Measurements from ENCODE around the gene FRAS1.
"Not testable (repeated sequence)": the region's sequence is repeated elsewhere in the genome, so short reads cannot be mapped to it uniquely, and the experiment has no call there.

The FRAS1 gene

DNA sequence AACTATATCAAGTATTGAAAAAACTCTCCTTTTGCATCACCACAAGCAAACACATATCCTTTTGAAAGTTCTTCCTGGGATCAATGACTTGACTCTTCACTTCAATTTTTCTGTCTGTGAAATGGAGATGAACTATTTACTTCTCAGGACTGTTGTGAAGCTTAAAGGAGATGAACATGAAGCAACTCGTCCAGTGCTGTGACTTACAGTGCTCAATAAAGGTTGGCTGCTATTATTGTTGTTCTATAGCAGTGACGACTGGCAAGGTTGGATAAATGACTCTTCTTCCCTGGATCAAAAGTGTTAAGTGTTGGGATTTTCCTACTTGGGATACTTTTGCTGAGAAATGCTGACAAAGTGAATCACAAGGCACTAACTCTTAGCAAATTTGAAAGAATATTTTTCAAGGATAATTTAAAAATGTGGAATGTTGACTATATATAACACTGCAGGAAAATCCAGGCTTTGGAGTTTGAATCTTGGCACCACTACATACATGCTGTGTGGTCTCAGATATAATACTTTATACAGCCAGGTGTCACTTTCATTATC, 13.7 kb downstream of the FRAS1 start:
- Histone ChIP-seq H3K4me1 (ENCODE audit: control insufficient read depth in 1 of 2, insufficient read depth in 2 of 2, low read length in 2 of 2) (no peaks in the 10 kb centered on the region), H3K36me3 (ENCODE audit: control insufficient read depth in 1 of 2, insufficient read depth in 2 of 2, low read length in 2 of 2) (no peaks in the 10 kb centered on the region), H3K9me3 (ENCODE audit: control insufficient read depth in 1 of 2, low read length in 2 of 2) (no peaks in the 10 kb centered on the region), H3K27me3 (ENCODE audit: control insufficient read depth in 1 of 2, insufficient read depth in 2 of 2, low read length in 2 of 2) (no peaks in the 10 kb centered on the region), H3K9ac (ENCODE audit: low read depth in 1 of 2, low read length in 2 of 2) (no peak overlapping the region), H3K27ac (ENCODE audit: low read depth, low read length) (no peak overlapping the region), H3K4me3 (ENCODE audit: low read depth in 1 of 2, low read length in 2 of 2) (no peak overlapping the region)

DNA sequence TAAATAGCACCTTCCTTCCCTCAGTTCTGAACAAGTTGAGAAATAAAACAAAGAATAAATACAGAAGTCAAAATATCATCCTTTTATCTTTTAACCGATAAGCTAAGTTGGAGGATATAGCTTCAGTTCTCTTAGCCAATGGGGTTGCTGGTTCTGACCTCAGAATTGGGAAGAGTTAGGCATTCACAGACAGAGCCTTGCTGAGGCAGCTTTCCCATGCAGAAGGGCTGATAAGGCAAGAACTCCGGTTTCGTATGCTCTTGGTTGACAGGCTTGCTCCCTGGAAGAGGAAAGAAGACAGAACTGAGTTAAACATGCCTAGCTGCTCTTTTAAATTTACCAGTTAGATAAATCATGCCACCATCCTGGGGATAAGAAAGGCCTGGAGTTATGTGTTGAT, 17.6 kb downstream of the FRAS1 start:
- H3K36me3 ChIP-seq (ENCODE audit: control insufficient read depth in 1 of 2, insufficient read depth in 2 of 2, low read length in 2 of 2) = no peaks in the 10 kb centered on the region
- no peaks in the 10 kb centered on the region for H3K4me1 ChIP-seq (ENCODE audit: control insufficient read depth in 1 of 2, insufficient read depth in 2 of 2, low read length in 2 of 2)
- H3K27me3 ChIP-seq (ENCODE audit: control insufficient read depth in 1 of 2, insufficient read depth in 2 of 2, low read length in 2 of 2) = no peaks in the 10 kb centered on the region
- H3K4me3 ChIP-seq (ENCODE audit: low read depth in 1 of 2, low read length in 2 of 2) = no peak overlapping the region
- no peak overlapping the region for H3K27ac ChIP-seq (ENCODE audit: low read depth, low read length)
- no peak overlapping the region for H3K9ac ChIP-seq (ENCODE audit: low read depth in 1 of 2, low read length in 2 of 2)
- no peaks in the 10 kb centered on the region for H3K9me3 ChIP-seq (ENCODE audit: control insufficient read depth in 1 of 2, low read length in 2 of 2)

DNA sequence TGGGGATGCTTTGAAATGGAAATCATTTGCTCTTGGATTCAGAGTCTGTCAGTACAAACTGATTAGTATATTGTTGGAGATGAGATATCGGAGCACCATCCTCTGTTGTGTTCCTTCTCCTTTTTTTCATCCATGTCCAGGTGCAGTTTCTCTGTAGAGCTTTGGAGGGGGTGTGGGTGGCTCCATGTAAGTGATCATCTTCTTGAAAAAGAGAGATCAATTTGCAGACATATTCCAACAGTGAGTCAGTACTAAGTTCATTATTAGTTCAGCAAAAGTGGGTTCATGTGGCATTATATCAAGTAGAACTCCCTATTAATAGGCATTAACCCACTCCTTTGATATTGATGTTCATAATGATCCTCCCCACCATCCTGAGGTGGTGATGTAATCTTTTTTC, 18.9 kb downstream of the FRAS1 start:
- Histone ChIP-seq H3K9me3 (ENCODE audit: control insufficient read depth in 1 of 2, low read length in 2 of 2) (no peaks in the 10 kb centered on the region), H3K27me3 (ENCODE audit: control insufficient read depth in 1 of 2, insufficient read depth in 2 of 2, low read length in 2 of 2) (no peaks in the 10 kb centered on the region), H3K4me1 (ENCODE audit: control insufficient read depth in 1 of 2, insufficient read depth in 2 of 2, low read length in 2 of 2) (peaks cover 0 to 3% of the 10 kb centered on the region in 2 donors), H3K9ac (ENCODE audit: low read depth in 1 of 2, low read length in 2 of 2) (no peak overlapping the region), H3K36me3 (ENCODE audit: control insufficient read depth in 1 of 2, insufficient read depth in 2 of 2, low read length in 2 of 2) (no peaks in the 10 kb centered on the region), H3K4me3 (ENCODE audit: low read depth in 1 of 2, low read length in 2 of 2) (no peak overlapping the region), H3K27ac (ENCODE audit: low read depth, low read length) (no peak overlapping the region)

DNA sequence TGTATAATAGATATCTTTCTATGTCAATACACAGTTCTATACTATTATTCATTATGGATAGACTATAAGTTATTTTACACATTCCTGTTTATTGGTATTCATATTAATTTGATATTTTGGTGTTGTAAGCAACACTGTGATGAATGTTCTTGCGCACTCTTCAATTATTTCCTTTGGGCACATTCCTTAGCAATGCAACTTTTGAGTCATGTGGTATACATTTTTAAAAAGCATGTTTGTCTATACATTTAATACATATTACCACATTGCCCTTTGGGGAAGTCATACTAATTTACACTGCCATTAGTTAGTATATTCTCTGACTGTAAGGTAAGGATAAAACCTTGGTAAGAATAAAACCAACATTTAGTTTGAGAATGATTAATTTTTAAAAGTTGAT, 21.0 kb downstream of the FRAS1 start:
- Histone ChIP-seq H3K27me3 (ENCODE audit: control insufficient read depth in 1 of 2, insufficient read depth in 2 of 2, low read length in 2 of 2) (no peaks in the 10 kb centered on the region), H3K9ac (ENCODE audit: low read depth in 1 of 2, low read length in 2 of 2) (no peak overlapping the region), H3K9me3 (ENCODE audit: control insufficient read depth in 1 of 2, low read length in 2 of 2) (no peaks in the 10 kb centered on the region), H3K27ac (ENCODE audit: low read depth, low read length) (no peak overlapping the region), H3K4me3 (ENCODE audit: low read depth in 1 of 2, low read length in 2 of 2) (no peak overlapping the region), H3K4me1 (ENCODE audit: control insufficient read depth in 1 of 2, insufficient read depth in 2 of 2, low read length in 2 of 2) (peaks cover 0 to 3% of the 10 kb centered on the region in 2 donors), H3K36me3 (ENCODE audit: control insufficient read depth in 1 of 2, insufficient read depth in 2 of 2, low read length in 2 of 2) (no peaks in the 10 kb centered on the region)

DNA sequence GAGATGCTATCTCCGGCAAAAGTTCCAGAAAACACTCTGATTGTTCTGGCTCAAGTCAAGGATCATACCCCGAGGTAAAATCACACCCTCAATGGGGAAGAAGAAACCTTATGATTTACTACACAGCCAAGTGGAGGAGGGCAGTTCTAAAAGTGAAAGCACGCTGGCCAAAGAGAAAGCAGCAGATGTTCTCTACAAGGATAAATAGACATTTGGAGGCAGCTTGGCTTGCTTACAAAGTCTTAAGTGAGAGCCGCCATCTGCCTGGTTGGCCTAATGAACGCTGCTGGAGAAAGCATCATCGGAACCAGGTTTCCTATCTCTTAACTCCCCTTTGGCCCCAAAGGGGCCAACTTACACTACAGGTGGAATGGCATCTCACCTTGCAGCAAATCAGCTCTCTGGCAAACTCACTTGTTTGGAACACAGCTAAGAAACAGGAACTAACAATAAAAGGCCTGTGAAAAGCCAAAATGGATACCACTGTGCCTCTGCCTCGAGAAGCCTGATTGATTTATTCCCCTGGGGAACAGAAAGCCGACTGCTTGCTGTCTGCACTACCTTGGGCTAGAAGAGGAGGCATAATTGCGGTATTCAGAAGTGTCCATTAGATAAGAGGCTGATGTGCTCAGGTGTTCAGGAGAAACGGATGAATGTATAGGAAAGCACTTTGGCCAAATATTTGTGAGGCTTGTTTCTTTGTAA, 22.8 kb downstream of the FRAS1 start:
- Histone ChIP-seq H3K27me3 (ENCODE audit: control insufficient read depth in 1 of 2, insufficient read depth in 2 of 2, low read length in 2 of 2) (no peaks in the 10 kb centered on the region), H3K4me3 (ENCODE audit: low read depth in 1 of 2, low read length in 2 of 2) (no peak overlapping the region), H3K9me3 (ENCODE audit: control insufficient read depth in 1 of 2, low read length in 2 of 2) (no peaks in the 10 kb centered on the region), H3K9ac (ENCODE audit: low read depth in 1 of 2, low read length in 2 of 2) (no peak overlapping the region), H3K4me1 (ENCODE audit: control insufficient read depth in 1 of 2, insufficient read depth in 2 of 2, low read length in 2 of 2) (peaks cover 0 to 3% of the 10 kb centered on the region in 2 donors), H3K36me3 (ENCODE audit: control insufficient read depth in 1 of 2, insufficient read depth in 2 of 2, low read length in 2 of 2) (no peaks in the 10 kb centered on the region), H3K27ac (ENCODE audit: low read depth, low read length) (no peak overlapping the region)

DNA sequence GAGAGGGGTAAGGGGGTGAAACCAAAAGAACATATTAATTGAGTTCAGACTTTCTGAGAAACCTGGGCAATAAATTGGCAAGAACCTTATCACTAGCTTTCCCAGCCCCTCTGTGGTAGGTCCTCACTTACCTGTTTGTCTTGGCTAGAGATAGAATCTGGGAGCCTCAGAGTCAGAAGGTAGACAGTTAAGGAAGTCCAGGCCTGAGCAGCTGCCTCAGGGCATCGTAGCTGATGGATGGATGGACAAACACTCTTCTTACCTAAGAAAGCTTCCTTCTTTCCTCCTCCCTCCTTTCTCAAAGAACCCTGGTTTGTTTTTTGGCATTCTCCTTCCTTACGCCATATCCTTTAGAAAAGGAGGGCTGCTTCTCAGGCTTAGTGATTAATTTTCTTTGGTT, 24.4 kb downstream of the FRAS1 start:
- H3K4me1 ChIP-seq (ENCODE audit: control insufficient read depth in 1 of 2, insufficient read depth in 2 of 2, low read length in 2 of 2) = peaks cover 0 to 3% of the 10 kb centered on the region in 2 donors
- no peak overlapping the region for H3K9ac ChIP-seq (ENCODE audit: low read depth in 1 of 2, low read length in 2 of 2)
- H3K36me3 ChIP-seq (ENCODE audit: control insufficient read depth in 1 of 2, insufficient read depth in 2 of 2, low read length in 2 of 2) = no peaks in the 10 kb centered on the region
- H3K27ac ChIP-seq (ENCODE audit: low read depth, low read length) = no peak overlapping the region
- no peak overlapping the region for H3K4me3 ChIP-seq (ENCODE audit: low read depth in 1 of 2, low read length in 2 of 2)
- no peaks in the 10 kb centered on the region for H3K27me3 ChIP-seq (ENCODE audit: control insufficient read depth in 1 of 2, insufficient read depth in 2 of 2, low read length in 2 of 2)
- no peaks in the 10 kb centered on the region for H3K9me3 ChIP-seq (ENCODE audit: control insufficient read depth in 1 of 2, low read length in 2 of 2)

DNA sequence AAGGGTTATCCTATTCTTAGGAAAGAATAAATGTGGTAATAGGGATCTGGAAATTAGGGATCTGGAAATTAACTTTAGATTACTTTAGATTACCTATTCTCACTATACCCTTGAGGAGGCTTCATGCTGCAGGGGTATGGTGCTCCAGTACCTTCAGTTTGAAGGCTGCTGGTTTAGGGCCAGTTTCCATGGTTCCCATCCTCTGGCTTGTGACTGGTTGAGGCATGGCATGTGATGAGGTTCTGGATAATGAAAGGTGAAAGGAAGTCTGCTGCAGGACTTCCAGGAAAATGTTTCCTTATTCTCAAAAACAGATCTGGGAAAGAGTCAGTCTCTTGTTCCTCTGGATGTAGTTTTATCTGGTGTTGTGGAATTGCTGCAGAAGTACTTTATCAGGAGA, 25.9 kb downstream of the FRAS1 start:
- no peak overlapping the region for H3K4me3 ChIP-seq (ENCODE audit: low read depth in 1 of 2, low read length in 2 of 2)
- no peaks in the 10 kb centered on the region for H3K27me3 ChIP-seq (ENCODE audit: control insufficient read depth in 1 of 2, insufficient read depth in 2 of 2, low read length in 2 of 2)
- peaks cover 0 to 3% of the 10 kb centered on the region in 2 donors for H3K4me1 ChIP-seq (ENCODE audit: control insufficient read depth in 1 of 2, insufficient read depth in 2 of 2, low read length in 2 of 2)
- no peak overlapping the region for H3K9ac ChIP-seq (ENCODE audit: low read depth in 1 of 2, low read length in 2 of 2)
- no peak overlapping the region for H3K27ac ChIP-seq (ENCODE audit: low read depth, low read length)
- no peaks in the 10 kb centered on the region for H3K36me3 ChIP-seq (ENCODE audit: control insufficient read depth in 1 of 2, insufficient read depth in 2 of 2, low read length in 2 of 2)
- H3K9me3 ChIP-seq (ENCODE audit: control insufficient read depth in 1 of 2, low read length in 2 of 2) = no peaks in the 10 kb centered on the region

DNA sequence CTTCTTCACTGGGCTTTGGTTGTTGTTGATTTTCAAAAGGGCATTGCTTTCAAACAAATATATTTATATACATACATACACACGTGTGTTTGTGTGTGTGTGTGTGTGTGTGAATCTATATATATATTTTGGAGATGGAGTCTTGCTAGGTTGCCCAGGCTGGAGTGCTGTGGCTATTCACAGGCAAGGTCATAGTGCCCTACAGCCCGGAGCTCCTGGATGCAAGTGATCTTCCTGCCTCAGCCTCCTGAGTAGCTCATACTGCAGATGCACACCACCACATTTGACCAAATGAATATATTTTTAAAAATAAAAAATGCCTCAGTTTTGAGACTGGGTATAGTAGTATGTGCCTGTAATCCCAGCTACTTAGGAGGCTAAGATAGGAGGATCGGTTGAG, 34.4 kb downstream of the FRAS1 start:
- Histone ChIP-seq H3K27ac (ENCODE audit: low read depth, low read length) (no peak overlapping the region), H3K9ac (ENCODE audit: low read depth in 1 of 2, low read length in 2 of 2) (no peak overlapping the region), H3K27me3 (ENCODE audit: control insufficient read depth in 1 of 2, insufficient read depth in 2 of 2, low read length in 2 of 2) (no peaks in the 10 kb centered on the region), H3K9me3 (ENCODE audit: control insufficient read depth in 1 of 2, low read length in 2 of 2) (no peaks in the 10 kb centered on the region), H3K4me3 (ENCODE audit: low read depth in 1 of 2, low read length in 2 of 2) (no peak overlapping the region), H3K36me3 (ENCODE audit: control insufficient read depth in 1 of 2, insufficient read depth in 2 of 2, low read length in 2 of 2) (no peaks in the 10 kb centered on the region), H3K4me1 (ENCODE audit: control insufficient read depth in 1 of 2, insufficient read depth in 2 of 2, low read length in 2 of 2) (no peaks in the 10 kb centered on the region)

DNA sequence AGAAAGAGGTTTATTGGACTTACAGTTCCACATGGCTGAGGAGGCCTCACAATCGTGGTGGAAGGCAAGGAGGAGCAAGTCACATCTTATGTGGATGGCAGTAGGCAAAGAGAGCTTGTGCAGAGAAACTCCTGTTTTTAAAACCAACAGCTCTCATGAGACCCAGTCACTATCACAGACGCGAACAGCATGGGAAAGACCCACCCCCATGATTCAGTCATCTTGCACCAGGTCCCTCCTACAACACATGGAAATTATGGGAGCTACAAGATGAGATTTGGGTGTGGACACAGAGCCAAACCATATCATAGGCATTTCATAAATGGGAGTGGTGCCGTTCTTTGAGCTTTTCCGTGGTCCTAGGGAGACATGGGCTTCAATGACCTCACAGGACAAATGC, 35.2 kb downstream of the FRAS1 start:
- H3K27me3 ChIP-seq (ENCODE audit: control insufficient read depth in 1 of 2, insufficient read depth in 2 of 2, low read length in 2 of 2); H3K4me1 ChIP-seq (ENCODE audit: control insufficient read depth in 1 of 2, insufficient read depth in 2 of 2, low read length in 2 of 2); H3K27ac ChIP-seq (ENCODE audit: low read depth, low read length); H3K36me3 ChIP-seq (ENCODE audit: control insufficient read depth in 1 of 2, insufficient read depth in 2 of 2, low read length in 2 of 2); H3K4me3 ChIP-seq (ENCODE audit: low read depth in 1 of 2, low read length in 2 of 2); H3K9ac ChIP-seq (ENCODE audit: low read depth in 1 of 2, low read length in 2 of 2); H3K9me3 ChIP-seq (ENCODE audit: control insufficient read depth in 1 of 2, low read length in 2 of 2): not testable (repeated sequence)

DNA sequence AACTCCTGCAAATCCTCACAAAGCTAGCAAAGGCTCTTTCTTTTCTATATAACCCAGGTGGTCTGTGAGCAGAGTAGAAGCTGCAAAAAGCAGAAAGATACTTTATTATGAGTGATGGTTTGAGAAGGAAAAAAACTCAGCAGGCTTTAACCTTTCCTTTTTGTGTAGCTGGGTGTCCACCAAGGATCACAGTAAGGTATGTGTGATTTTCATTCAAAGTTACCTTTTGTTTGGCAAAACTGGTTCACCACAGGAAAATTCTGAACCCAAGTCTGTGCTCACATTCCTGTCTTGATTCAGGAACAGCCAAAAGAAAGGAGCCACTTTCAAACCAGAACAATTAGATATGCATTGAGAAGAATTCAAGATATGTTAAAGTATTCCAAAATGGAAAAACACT, 35.7 kb downstream of the FRAS1 start:
- Histone ChIP-seq H3K27me3 (ENCODE audit: control insufficient read depth in 1 of 2, insufficient read depth in 2 of 2, low read length in 2 of 2) (no peaks in the 10 kb centered on the region), H3K27ac (ENCODE audit: low read depth, low read length) (no peak overlapping the region), H3K9ac (ENCODE audit: low read depth in 1 of 2, low read length in 2 of 2) (no peak overlapping the region), H3K4me3 (ENCODE audit: low read depth in 1 of 2, low read length in 2 of 2) (no peak overlapping the region), H3K4me1 (ENCODE audit: control insufficient read depth in 1 of 2, insufficient read depth in 2 of 2, low read length in 2 of 2) (no peaks in the 10 kb centered on the region), H3K9me3 (ENCODE audit: control insufficient read depth in 1 of 2, low read length in 2 of 2) (no peaks in the 10 kb centered on the region), H3K36me3 (ENCODE audit: control insufficient read depth in 1 of 2, insufficient read depth in 2 of 2, low read length in 2 of 2) (no peaks in the 10 kb centered on the region)
